GM12801 (cell line): ENCODE data around the gene WNT2.

Experiments used
- TF ChIP-seq, protein P1 (sequence below): IDR thresholded peaks from one replicate; pipeline ENCODE4 v1.5.1; 2011; ENCODE audit warnings: control low read depth; ENCODE audit not compliant: insufficient read length; ENCODE audit errors: extremely low read depth

Gene WNT2

DNA sequence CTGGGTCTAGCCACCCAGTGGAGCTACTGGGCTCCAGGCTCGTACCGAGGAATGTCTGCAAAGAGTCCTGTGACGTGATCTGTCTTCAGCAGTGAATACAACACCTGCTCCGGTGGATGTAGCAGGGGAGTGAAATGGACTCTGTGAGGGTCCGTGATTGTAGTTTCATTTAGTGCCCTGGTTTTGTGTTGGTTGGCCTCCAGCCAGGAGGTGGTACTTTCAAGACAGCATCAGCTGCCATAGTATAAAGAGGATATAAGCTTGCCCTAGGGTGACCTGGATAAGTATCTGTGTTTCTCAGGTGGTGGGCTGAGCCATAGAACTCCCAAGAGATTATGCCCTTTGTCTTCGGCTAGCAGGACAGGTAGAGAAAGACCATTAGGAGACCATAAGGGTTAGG is 24.6 kb upstream of the WNT2 start:
- TF ChIP-seq, protein P1, sequence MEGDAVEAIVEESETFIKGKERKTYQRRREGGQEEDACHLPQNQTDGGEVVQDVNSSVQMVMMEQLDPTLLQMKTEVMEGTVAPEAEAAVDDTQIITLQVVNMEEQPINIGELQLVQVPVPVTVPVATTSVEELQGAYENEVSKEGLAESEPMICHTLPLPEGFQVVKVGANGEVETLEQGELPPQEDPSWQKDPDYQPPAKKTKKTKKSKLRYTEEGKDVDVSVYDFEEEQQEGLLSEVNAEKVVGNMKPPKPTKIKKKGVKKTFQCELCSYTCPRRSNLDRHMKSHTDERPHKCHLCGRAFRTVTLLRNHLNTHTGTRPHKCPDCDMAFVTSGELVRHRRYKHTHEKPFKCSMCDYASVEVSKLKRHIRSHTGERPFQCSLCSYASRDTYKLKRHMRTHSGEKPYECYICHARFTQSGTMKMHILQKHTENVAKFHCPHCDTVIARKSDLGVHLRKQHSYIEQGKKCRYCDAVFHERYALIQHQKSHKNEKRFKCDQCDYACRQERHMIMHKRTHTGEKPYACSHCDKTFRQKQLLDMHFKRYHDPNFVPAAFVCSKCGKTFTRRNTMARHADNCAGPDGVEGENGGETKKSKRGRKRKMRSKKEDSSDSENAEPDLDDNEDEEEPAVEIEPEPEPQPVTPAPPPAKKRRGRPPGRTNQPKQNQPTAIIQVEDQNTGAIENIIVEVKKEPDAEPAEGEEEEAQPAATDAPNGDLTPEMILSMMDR: no peak

DNA sequence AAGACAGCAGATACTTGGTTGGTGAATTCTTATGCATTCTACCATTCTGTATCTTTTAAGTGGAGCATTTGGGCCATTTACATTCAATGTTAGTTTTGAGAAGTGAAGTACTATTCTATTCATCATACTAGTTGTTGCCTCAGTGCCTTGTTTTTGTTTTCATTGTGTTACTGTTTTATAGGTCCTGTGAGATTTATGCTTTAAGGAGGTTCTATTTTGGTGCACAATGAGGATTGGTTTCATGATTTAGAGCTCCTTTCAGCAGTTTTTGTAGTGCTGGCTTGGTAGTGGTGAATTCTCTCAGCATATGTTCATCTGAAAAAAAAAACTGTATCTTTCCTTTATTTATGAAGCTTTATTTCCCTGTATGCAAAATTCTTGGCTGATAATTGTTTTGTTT is 23.3 kb upstream of the WNT2 start:
- TF ChIP-seq, protein P1: no peak

DNA sequence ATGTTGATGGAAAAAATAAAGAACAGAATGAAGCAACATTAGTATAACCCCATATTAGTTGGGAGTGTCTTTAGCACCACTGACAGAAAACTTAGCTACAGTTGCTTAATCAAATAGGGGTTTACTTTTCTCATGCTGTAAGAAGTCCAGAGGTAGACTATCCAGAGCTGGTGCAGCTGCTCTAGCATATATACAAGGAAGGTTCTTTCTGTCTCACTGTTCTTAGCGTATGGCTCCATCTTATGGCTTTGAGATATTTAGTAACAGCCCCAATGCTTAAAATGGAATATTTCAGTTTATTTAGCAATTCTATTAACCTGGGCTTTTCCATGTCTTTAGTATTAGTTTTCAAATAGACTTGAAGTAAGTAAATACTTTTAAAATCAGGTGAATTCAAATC is 15.2 kb upstream of the WNT2 start:
- TF ChIP-seq, protein P1: no peak

DNA sequence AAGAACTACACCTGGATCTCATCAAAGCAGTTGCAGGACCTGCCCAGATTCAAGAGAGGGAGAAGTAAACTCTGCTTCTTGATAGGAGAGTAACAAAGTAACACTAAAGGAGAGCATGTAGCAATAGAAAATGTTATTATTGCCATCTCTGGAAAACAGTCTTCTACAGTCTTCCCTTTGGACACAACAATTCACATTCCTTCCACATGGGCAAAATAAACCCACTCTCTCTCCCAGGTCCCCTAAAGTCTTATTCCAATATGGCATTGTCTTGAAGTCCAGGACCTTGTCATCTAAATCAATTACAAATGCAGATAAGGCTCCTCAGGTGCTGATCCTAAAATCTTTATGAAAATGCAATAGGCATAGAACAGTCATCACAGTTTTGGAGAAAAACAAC is 10.3 kb upstream of the WNT2 start:
- TF ChIP-seq, protein P1: no peak

DNA sequence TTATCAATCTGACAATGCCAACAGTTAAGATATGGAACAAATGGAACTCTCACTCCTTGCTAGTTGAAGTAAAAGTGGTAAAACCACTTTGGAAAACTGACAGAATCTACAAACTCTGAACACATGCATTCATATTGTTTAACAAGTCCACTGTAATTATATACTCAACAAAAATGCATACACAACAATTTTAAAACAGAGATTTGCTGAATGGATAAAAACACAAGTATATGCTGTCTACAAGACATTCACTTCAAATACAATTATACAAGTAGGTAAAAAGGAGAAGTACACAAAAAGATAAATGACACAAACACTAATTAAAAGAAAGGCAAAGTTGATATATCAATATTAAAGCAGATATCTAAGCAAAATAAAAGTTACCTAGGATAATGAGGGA is 9.2 kb upstream of the WNT2 start:
- TF ChIP-seq, protein P1: no peak

DNA sequence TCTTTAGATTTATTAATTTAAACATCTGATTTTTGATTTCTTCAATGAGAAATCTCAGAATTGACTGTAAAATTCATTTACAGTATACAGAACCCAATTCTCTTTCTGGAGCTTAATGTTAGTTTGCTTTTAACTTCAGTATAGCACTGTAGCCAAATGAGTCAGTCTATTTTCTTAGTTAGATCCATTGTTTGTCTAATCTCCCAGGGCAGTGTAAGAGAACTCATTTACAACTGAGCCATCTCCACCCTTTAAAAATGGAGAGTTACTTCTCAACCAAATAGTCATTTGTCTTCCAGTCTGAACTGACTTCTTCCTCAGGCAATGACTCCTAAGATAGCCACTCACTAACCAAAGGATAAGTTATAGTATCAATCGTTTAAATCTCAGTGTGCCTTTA is 3.0 kb upstream of the WNT2 start:
- TF ChIP-seq, protein P1: no peak

DNA sequence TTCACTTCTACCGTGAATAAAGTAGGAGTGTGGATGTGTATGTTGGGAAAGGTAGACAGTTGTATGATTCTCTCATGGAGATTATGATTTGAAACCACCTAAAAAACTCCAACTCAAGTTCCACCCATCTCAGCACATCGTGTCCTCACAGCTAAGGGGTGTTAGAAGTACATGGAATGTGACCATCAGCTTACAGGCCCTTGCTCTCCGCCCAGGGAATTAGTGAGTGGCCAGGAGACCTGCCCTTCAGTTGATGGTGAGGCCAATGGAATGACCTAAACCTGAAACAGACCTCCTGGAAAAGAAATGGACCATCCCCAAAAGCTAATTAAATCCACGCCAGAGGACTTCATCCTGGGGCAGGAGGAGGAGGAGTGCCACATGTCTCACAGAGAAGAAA is 2.1 kb upstream of the WNT2 start:
- TF ChIP-seq, protein P1: no peak

DNA sequence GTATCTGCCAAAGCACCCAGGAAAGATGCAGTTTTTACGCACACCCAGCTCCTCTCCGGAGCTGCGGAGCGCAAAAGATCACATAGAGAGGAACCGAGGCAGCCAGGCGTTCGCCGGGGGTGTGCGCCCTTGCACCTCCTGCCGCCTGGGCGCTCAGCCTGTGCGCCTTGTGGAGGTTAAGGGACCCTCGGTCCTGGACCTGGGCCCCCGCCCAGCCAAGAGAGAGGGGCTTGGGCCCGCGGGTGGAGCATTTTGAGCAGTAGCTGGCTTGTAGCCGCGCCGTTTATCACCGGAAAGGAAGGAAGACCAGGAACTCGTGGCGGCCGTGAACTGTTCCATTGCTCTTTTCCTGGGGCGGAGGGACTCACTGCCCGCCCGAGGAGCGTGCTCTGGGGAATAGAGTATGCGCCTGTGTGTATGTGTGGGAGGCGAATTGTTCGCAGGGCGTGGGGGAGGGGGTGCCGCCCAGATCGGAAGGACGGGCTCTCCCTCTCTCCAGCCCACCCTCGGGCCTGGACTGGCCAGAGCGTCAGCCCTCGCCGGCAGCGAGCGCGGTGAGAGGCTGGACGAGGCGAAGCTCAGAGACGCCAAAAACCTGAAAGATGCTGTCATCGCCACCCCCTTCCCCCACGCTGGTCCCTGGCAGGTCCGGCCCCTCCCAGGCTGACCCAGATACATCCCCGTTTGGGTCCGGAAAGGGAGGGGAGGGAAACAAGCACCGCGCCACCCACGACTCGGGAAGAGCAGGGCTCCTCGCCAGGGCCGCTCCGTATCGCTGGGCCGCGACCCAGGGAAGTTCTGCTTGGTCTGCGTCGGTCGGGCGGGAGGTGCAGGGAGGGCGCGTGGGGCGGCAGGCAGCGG is 1.2 kb upstream of the WNT2 start:
- TF ChIP-seq, protein P1: no peak
